GM21360 (cell line): Measurements from ENCODE around the gene TOMM34.
A peak's percentile ranks its signal among the peaks of the same experiment; 100 is the strongest.

Source experiments
- ATAC-seq: cut with Tn5 transposase; IDR thresholded peaks from one replicate; pipeline ENCODE4 v1.9.1; 2021; ENCODE audit warnings: mild to moderate bottlenecking, moderate library complexity; ENCODE audit not compliant: unreplicated experiment

TOMM34 gene

GRCh38 chr20:44963325-44964215 is 3.4 kb upstream of the TOMM34 start:
- ATAC-seq, result no peak

- no peak for ATAC-seq
These were observed 2.3 kb upstream of the TOMM34 start for GRCh38 chr20:44962483-44962882.

GRCh38 chr20:44961870-44962267 is 1.7 kb upstream of the TOMM34 start:
- ATAC-seq, result no peak

- ATAC-seq, result no peak
These were observed 1.0 kb upstream of the TOMM34 start for GRCh38 chr20:44961011-44961869.

GRCh38 chr20:44959638-44960102 is 527 bp downstream of the TOMM34 start:
- peak; percentile 12 for ATAC-seq

- no peak for ATAC-seq
These were observed 1.0 kb downstream of the TOMM34 start for GRCh38 chr20:44959082-44959637.

- no peak for ATAC-seq
These were observed 1.9 kb downstream of the TOMM34 start for GRCh38 chr20:44958276-44958675.

- no peak for ATAC-seq
These were observed 3.8 kb downstream of the TOMM34 start for GRCh38 chr20:44956410-44956809.

GRCh38 chr20:44955270-44955669 is 4.9 kb downstream of the TOMM34 start:
- ATAC-seq, result no peak

GRCh38 chr20:44954211-44954610 is 6.0 kb downstream of the TOMM34 start:
- ATAC-seq, result no peak

GRCh38 chr20:44952731-44953130 is 7.5 kb downstream of the TOMM34 start:
- no peak for ATAC-seq

- ATAC-seq, result no peak
These were observed 9.8 kb downstream of the TOMM34 start for GRCh38 chr20:44950368-44950767.

- no peak for ATAC-seq
These were observed 11.7 kb downstream of the TOMM34 start for GRCh38 chr20:44948513-44948912.

- no peak for ATAC-seq
These were observed 12.1 kb downstream of the TOMM34 start for GRCh38 chr20:44948107-44948506.

GRCh38 chr20:44946271-44946852 is 13.8 kb downstream of the TOMM34 start:
- no peak for ATAC-seq

GRCh38 chr20:44945261-44945660 is 14.9 kb downstream of the TOMM34 start:
- no peak for ATAC-seq

- ATAC-seq, result no peak
These were observed 16.4 kb downstream of the TOMM34 start for GRCh38 chr20:44943828-44944227.

- ATAC-seq, result no peak
These were observed 17.8 kb downstream of the TOMM34 start for GRCh38 chr20:44942264-44942973.

GRCh38 chr20:44941120-44941691 is 19.0 kb downstream of the TOMM34 start:
- ATAC-seq, result no peak

- ATAC-seq, result no peak
These were observed 21.6 kb downstream of the TOMM34 start for GRCh38 chr20:44938637-44939036.
